Measurements from ENCODE around the gene GRM7.

The GRM7 gene

GRCh38 chr3:7306901-7307300, 446.0 kb downstream of the GRM7 start:
- DNase-seq (ENCODE audit: low read depth, low spot score): no peak

GRCh38 chr3:7307410-7307809, 446.5 kb downstream of the GRM7 start:
- DNase-seq (ENCODE audit: low read depth, low spot score): no peak

GRCh38 chr3:7309641-7310102, 448.8 kb downstream of the GRM7 start:
- no peak for DNase-seq (ENCODE audit: low read depth, low spot score)

DNA sequence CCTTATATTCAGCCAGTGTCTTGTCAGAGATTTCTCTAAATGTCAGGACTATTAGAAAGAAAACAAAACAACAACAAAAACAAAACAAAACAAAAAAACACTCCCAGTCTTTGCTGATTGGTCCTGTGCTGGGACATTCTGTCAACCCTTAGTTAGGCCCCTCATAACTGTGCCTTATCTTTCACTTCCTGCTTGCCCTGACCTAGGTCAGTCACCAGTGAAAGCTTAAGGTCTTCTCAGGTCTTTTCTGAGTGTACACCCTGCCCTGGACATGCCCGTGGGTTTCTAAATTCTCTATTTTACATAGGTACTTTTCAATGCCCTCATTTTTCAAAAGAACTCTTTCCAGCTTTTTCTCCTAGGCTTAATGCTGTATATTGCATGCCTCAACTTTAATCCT, 454.1 kb downstream of the GRM7 start:
- no peak for DNase-seq (ENCODE audit: low read depth, low spot score)

DNA sequence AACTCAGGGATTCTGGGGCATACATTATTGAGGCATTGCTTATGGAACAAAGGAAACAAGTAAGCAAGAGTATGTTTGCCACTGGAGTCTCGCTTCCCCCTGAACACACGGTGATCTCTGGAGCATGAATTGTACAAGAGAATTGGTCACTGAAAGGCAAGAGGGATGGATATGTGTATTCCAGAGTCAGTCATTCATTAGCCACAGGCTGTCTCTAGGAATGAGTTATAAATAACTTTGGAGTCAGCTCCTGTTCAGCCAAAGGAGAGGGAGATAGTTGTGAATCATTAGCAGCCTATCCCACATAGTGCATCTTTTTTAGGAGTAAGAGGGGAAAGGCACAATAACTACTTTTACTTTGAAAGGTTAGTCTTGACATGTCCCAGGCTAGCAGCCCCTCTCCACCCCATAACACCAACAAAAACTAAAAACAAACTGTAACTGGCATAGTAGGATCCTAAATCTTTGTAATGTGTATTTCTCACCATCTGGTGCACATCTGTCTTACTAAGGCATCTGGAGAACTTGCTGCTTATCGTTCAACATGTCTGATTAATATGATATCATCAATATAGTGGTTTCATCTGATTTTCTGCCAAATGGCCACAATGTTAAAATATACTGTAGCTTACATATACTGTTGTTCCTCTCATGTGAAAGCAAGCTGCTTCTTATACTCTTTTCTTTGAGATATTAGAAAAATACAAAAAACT, 462.2 kb downstream of the GRM7 start:
- no peak for DNase-seq (ENCODE audit: low read depth, low spot score)

GRCh38 chr3:7328339-7328738, 467.4 kb downstream of the GRM7 start:
- DNase-seq (ENCODE audit: low read depth, low spot score): no peak

DNA sequence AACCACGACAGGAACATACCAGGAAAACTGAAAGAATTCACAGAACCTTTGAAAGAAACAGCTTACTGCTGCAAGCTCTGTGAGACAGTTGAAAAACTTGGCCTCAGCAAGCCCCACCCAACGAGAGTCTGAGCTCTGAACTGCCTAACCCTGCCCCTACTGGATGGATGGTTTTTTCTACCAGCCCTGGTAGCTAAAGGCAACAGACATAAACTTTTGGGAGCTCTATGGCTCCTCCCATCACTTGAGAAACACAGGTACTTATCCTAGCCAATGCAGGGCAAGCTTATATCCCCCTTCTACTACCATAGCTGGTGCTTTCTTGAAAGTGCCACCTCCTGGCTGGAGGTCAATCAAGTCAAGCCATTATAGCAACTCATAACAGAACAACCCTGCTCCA, 471.8 kb downstream of the GRM7 start:
- DNase-seq (ENCODE audit: low read depth, low spot score): no peak

DNA sequence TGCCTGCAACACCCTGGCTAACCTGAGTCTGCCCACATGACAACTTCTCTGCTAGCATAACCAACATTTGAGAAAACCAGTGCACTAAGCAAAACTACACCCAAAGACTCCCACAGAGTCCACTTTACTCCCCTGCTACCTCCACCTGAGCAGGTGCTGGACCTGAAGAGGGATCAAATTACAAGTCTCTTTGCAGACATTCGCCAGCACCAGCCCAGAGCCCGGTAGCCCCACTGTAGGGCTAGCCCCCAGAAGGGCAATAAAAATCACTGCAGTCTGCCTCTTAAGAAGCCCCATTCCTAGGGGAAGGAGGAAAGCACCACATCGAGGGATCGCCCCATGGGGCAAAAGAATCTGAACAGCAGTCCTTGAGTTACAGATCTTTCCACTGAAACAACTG, 472.2 kb downstream of the GRM7 start:
- no peak for DNase-seq (ENCODE audit: low read depth, low spot score)

GRCh38 chr3:7340795-7341194, 479.9 kb downstream of the GRM7 start:
- no peak for DNase-seq (ENCODE audit: low read depth, low spot score)

- DNase-seq (ENCODE audit: low read depth, low spot score): no peak
Measured at GRCh38 chr3:7346364-7346763, 485.4 kb downstream of the GRM7 start.

- DNase-seq (ENCODE audit: low read depth, low spot score): no peak
Measured at GRCh38 chr3:7357101-7357500, 496.2 kb downstream of the GRM7 start.

DNA sequence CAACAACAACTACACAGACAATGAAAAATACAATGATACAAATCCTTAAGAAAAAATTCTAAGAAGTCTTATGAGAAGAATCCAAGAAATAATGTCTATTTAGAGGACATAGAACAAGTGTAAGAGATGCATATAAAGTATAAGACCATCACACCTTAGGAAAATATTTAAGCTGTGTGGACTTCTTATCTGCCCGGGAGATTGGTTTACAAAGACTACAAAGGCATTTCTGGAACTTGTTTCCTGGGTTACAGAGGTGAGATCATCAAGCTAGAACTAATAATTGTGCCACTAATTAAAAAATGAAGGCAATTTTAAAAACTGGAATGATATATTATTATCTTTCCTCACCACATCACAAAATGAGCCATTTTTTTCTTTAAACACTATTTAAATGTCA, 507.1 kb downstream of the GRM7 start:
- DNase-seq (ENCODE audit: low read depth, low spot score): no peak

GRCh38 chr3:7368597-7368996, 507.7 kb downstream of the GRM7 start:
- no peak for DNase-seq (ENCODE audit: low read depth, low spot score)

GRCh38 chr3:7371693-7372572, 511.0 kb downstream of the GRM7 start:
- DNase-seq (ENCODE audit: low read depth, low spot score): no peak

DNA sequence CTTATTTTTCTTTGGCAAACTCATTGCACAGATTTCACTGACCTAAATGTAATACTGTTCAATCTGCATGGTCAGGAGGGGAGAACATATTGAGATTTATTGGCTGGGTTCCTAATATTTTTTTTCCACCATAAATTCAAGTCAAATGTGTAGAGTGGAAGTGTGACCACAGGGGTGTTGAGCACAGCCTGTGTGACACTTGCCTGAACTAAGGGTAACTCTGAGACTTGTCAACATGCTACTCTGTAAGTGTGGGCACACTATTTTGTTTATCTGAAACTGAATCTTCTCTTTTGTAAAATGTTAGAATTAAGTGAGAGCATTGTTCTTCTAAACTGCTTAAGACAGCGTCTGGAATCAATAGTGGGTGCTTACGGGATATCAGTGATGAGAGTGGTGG, 516.2 kb downstream of the GRM7 start:
- DNase-seq (ENCODE audit: low read depth, low spot score): no peak

GRCh38 chr3:7381741-7382140, 520.8 kb downstream of the GRM7 start:
- no peak for DNase-seq (ENCODE audit: low read depth, low spot score)

- no peak for DNase-seq (ENCODE audit: low read depth, low spot score)
Measured at GRCh38 chr3:7382293-7383010, 521.5 kb downstream of the GRM7 start.

DNA sequence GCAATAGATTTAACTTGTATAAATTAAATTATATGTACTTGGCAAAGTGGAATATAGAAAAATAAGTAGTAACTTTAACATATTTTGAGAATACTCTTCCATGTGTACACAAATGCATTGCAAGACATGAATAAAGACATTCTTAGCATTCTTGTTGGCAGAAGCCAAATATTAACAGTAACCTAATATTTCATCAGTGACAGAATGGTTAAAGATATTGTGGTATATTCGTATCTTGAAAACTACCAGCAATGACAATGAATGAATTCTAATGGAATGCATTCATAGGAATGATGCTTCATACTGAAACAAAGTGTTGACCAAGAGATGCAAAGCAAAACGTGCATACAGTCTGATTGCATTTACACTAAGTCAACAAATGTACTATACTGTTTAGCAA, 524.7 kb downstream of the GRM7 start:
- no peak for DNase-seq (ENCODE audit: low read depth, low spot score)

DNA sequence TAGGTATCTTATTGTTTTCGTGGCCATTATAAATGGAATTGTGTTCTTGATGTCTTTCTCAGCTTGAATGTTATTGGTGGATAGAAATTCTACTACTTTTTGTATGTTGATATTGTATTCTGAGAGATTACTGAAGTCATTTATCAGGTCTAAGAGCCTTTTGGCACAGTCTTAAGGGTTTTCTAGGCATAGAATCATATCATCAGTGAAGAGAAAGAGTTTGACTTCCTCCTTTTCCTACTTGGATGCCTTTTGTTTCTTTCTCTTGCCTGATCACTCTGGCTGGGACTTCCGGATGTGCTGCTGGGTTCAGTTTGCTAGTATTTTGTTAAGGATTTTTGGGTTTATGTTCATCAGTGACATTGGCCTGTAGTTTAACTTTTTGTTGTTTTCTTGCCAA, 527.1 kb downstream of the GRM7 start:
- DNase-seq (ENCODE audit: low read depth, low spot score): no peak

GRCh38 chr3:7392206-7392605, 531.3 kb downstream of the GRM7 start:
- no peak for DNase-seq (ENCODE audit: low read depth, low spot score)

- no peak for DNase-seq (ENCODE audit: low read depth, low spot score)
Measured at GRCh38 chr3:7393944-7394605, 533.2 kb downstream of the GRM7 start.

- no peak for DNase-seq (ENCODE audit: low read depth, low spot score)
Measured at GRCh38 chr3:7396534-7396933, 535.6 kb downstream of the GRM7 start.

Data from activated CD4-positive, CD25-positive, alpha-beta regulatory T cell treated with anti-CD3 and anti-CD28 coated beads, Interleukin-2, amount 50 U/mL, for 16 hours (primary cell).